B cell (primary cell): ENCODE results near the gene EVX1. TPM values are rescaled to one million over a fixed set of nuclear protein-coding genes. Genes with fewer than 3 reads are reported as not detected.

Experiments
- ATAC-seq: fragments of 200-7000 bp; cut with Tn5 transposase; one replicate; pipeline ENCODE4 v1.10.0; 2021; ENCODE audit warnings: low read depth, mild to moderate bottlenecking, moderate number of reproducible peaks, moderate library complexity
- CTCF ChIA-PET: fragments of 350-600 bp; sonication (Branson Sonifier 250); formaldehyde crosslinking; loops from one replicate; lab custom pipeline; 2021; ENCODE audit warnings: antibody characterized with exemption, inconsistent platforms; lab: Charles Lee
- POLR2A ChIA-PET: fragments of 350-600 bp; sonication (Branson Sonifier 250); formaldehyde crosslinking; loops from one replicate; lab custom pipeline; 2021; ENCODE audit warnings: antibody characterized with exemption; lab: Charles Lee
- DNase-seq: peaks from one replicate; pipeline ENCODE4 v3.0.0; 2013
- H2AFZ ChIP-seq: 2 replicates; pipeline ENCODE4 v1.6.1; 2012; ENCODE audit warnings: mild to moderate bottlenecking, low read depth, low read length; ENCODE audit not compliant: insufficient read depth, poor library complexity, severe bottlenecking
- H3K27ac ChIP-seq, 2 donors: 1 replicate in 1 of 2; 2 replicates in 1 of 2; pipeline ENCODE4 v1.5.1; 2012 to 2013; ENCODE audit warnings: low read length in 2 of 2, mild to moderate bottlenecking in 2 of 2, moderate library complexity in 1 of 2
- H3K27me3 ChIP-seq, 4 experiments: fragments of 200-600 bp in 1 of 4; sonication (generic) in 1 of 4; replicated peaks in 1 of 4; 1 replicate in 2 of 4; 2 replicates in 2 of 4; pipeline versions ENCODE4 v1.6.1 to v1.7.0; 2013 to 2016; ENCODE audit warnings: low read length in 3 of 4, mild to moderate bottlenecking in 2 of 4, mixed read lengths in 1 of 4, moderate library complexity in 1 of 4; ENCODE audit not compliant: insufficient read depth in 4 of 4, control insufficient read depth in 3 of 4; ENCODE audit errors: control extremely low read depth in 1 of 4
- H3K36me3 ChIP-seq, 2 experiments: replicated peaks in 1 of 2; 1 replicate in 1 of 2; 2 replicates in 1 of 2; pipeline versions ENCODE4 v1.6.1 to v1.7.1; 2013; ENCODE audit warnings: low read length in 1 of 2; ENCODE audit not compliant: insufficient read depth in 2 of 2, control insufficient read depth in 1 of 2; ENCODE audit errors: control extremely low read depth in 1 of 2, extremely low read depth in 1 of 2
- H3K4me1 ChIP-seq, 2 donors: fragments of 200-600 bp in 1 of 2; sonication (generic) in 1 of 2; 1 replicate in 1 of 2; 2 replicates in 1 of 2; pipeline versions ENCODE4 v1.5.1 to v1.6.1; 2013 to 2017; ENCODE audit warnings: low read length in 2 of 2; ENCODE audit not compliant: control insufficient read depth in 2 of 2, insufficient read depth in 2 of 2
- H3K4me2 ChIP-seq: replicated peaks from 2 replicates; pipeline ENCODE3; 2012; ENCODE audit warnings: mild to moderate bottlenecking, low read depth, low read length; ENCODE audit not compliant: poor library complexity, severe bottlenecking
- H3K4me3 ChIP-seq, 5 experiments: fragments of 200-600 bp in 1 of 5; sonication (generic) in 1 of 5; 1 replicate in 3 of 5; 2 replicates in 2 of 5; pipeline versions ENCODE4 v1.5.1 to v1.7.0; 2011 to 2016; ENCODE audit warnings: low read length in 4 of 5, mild to moderate bottlenecking in 4 of 5, low read depth in 2 of 5, control low read depth in 1 of 5, moderate library complexity in 1 of 5; ENCODE audit not compliant: insufficient read depth in 1 of 5; ENCODE audit errors: control extremely low read depth in 1 of 5, extremely low read depth in 1 of 5
- H3K79me2 ChIP-seq: fragments of 200-600 bp; sonication (generic); one replicate; pipeline ENCODE4 v1.6.0; 2016; ENCODE audit warnings: low read length; ENCODE audit not compliant: control insufficient read depth, insufficient read depth
- H3K9ac ChIP-seq: fragments of 200-600 bp; sonication (generic); 2 replicates; pipeline ENCODE4 v1.6.1; 2017; ENCODE audit warnings: mild to moderate bottlenecking, low read length, moderate library complexity
- H3K9me3 ChIP-seq, 3 donors: one replicate each; pipeline versions ENCODE4 v1.6.1 to v1.7.1; 2013; ENCODE audit warnings: low read length in 2 of 3; ENCODE audit not compliant: control insufficient read depth in 2 of 3, insufficient read depth in 1 of 3; ENCODE audit errors: control extremely low read depth in 1 of 3
- H4K20me1 ChIP-seq: 2 replicates; pipeline ENCODE4 v1.6.0; 2012; ENCODE audit warnings: mild to moderate bottlenecking, low read length; ENCODE audit not compliant: insufficient read depth, control insufficient read depth, poor library complexity, severe bottlenecking
- H3K27ac Mint-ChIP-seq: one replicate; pipeline ENCODE4 v1.8.0; 2021; ENCODE audit warnings: mixed read lengths
- H3K27me3 Mint-ChIP-seq: one replicate; pipeline ENCODE4 v1.8.0; 2021; ENCODE audit warnings: mixed read lengths
- H3K4me1 Mint-ChIP-seq: one replicate; pipeline ENCODE4 v1.8.0; 2021; ENCODE audit warnings: mixed read lengths
- H3K4me3 Mint-ChIP-seq: one replicate; pipeline ENCODE4 v1.8.0; 2021; ENCODE audit warnings: mixed read lengths
- H3K9me3 Mint-ChIP-seq: one replicate; pipeline ENCODE4 v1.8.0; 2022; ENCODE audit warnings: mixed read lengths; ENCODE audit not compliant: insufficient read depth
- CTCF ChIP-seq: fragments of 200-600 bp; IDR thresholded peaks from one replicate; pipeline ENCODE4 v1.8.0; 2022; ENCODE audit warnings: antibody characterized with exemption, mild to moderate bottlenecking
- EZH2 ChIP-seq: IDR thresholded peaks from 2 replicates; pipeline ENCODE4 v1.6.1; 2012; ENCODE audit warnings: borderline replicate concordance, low read depth, mild to moderate bottlenecking, moderate library complexity, low read length; ENCODE audit not compliant: insufficient read depth, poor library complexity, severe bottlenecking
- WGBS: methylation state at CpG from one replicate; pipeline ENCODE4 v1.1.5; 2013; ENCODE audit warnings: missing lambda C conversion rate; ENCODE audit not compliant: insufficient coverage; 5-methylcytosine and 5-hydroxymethylcytosine counted together
- intact Hi-C: fragments of 100-400 bp; cut with micrococcal nuclease; formaldehyde crosslinking; loops from one replicate; pipeline ENCODE4 v1.10.0; 2022
- polyA plus RNA-seq: library from polyadenylated mRNA; depleted of rRNA; stranded (reverse); fragments of >200 nt; gene quantifications from 2 replicates; pipeline ENCODE4 v1.2.3, GENCODE V29; 2012
- total RNA-seq, 2 donors: library from RNA; stranded (reverse); fragments of 120-200 nt in 1 of 2; gene quantifications; 1 replicate in 1 of 2; 2 replicates in 1 of 2; pipeline versions ENCODE4 v1.2.3 to v1.2.4, GENCODE V29; 2013 to 2022

EVX1 gene
- total and polyA plus RNA-seq, 2 donors (not counting 1 experiment from before 2014, with no cell fraction given) = not detected

GRCh38 chr7:27211084-27211446 is 31.5 kb upstream of the EVX1 start:
- H3K27ac Mint-ChIP-seq = no peak overlapping the region
- peaks cover 86% of the 10 kb centered on the region for H3K27me3 Mint-ChIP-seq
- H3K4me1 Mint-ChIP-seq = peaks cover 17% of the 10 kb centered on the region

More at GRCh38 chr7:27211084-27211446, 31.5 kb upstream of the EVX1 start:
- Histone ChIP-seq H2AFZ (no peak overlapping the region), H3K4me1 (peaks cover 17 to 26% of the 10 kb centered on the region in 2 donors), H3K79me2 (no peaks in the 10 kb centered on the region), H3K27me3 (peaks cover 0 to 95% (median 78%) of the 10 kb centered on the region in 4 experiments), H4K20me1 (no peaks in the 10 kb centered on the region), H3K4me2 (no peak overlapping the region), H3K4me3 (no peak overlapping the region), H3K36me3 (no peaks in the 10 kb centered on the region), H3K9ac (no peak overlapping the region), H3K9me3 (peaks cover 0 to 23% (median 1%) of the 10 kb centered on the region in 3 donors), H3K27ac (no peak overlapping the region)
- no CpG with 5 or more reads among the region's 1 CpG for WGBS
- H3K9me3 Mint-ChIP-seq = no peaks in the 10 kb centered on the region
- ATAC-seq (no peak), DNase-seq (peak; percentile 17)
- no peak overlapping the region for H3K4me3 Mint-ChIP-seq
- CTCF ChIA-PET = interaction anchor here (0.6 to 3.8 kb wide), 20 partner anchors 7 to 1319 kb away, joined by 3 to 35 read pairs (median 3); no protein-coding TSS in a partner anchor
- POLR2A ChIA-PET = no interaction called here
- intact Hi-C loops = loop anchor here (2.0 to 5.0 kb wide), 3 partner anchors 40 to 561 kb away; no protein-coding TSS in a partner anchor
- TF ChIP-seq CTCF (no peak), EZH2 (no peak)
